Kidney (tissue), 14 donors: ENCODE measurements around the gene H1-8. TPM values are rescaled to one million over a fixed set of nuclear protein-coding genes. Genes with fewer than 3 reads are reported as not detected.
A peak's percentile ranks its signal among the peaks of the same experiment; 100 is the strongest.

Experiments used
- DNase-seq, 5 donors: peaks; one replicate each; pipeline ENCODE4 v3.0.0-alpha.2; 2013 to 2020
- FAIRE-seq: peaks from 2 replicates; lab custom pipeline; 2012; peaks lifted over from hg19 to GRCh38; lab: Jason Lieb, UNC
- H3K27ac ChIP-seq, 2 donors: one replicate each; pipeline ENCODE4 v1.7.0; 2013; ENCODE audit warnings: low read depth in 2 of 2, low read length in 2 of 2, inconsistent platforms in 1 of 2
- H3K27me3 ChIP-seq: one replicate; pipeline ENCODE4 v1.7.1; 2013; ENCODE audit warnings: low read length, inconsistent platforms; ENCODE audit not compliant: control insufficient read depth, insufficient read depth
- H3K36me3 ChIP-seq, 3 donors: one replicate each; pipeline versions ENCODE4 v1.7.0 to v1.7.1; 2013; ENCODE audit warnings: low read length in 3 of 3, control low read depth in 1 of 3, inconsistent platforms in 1 of 3; ENCODE audit not compliant: insufficient read depth in 3 of 3, control insufficient read depth in 2 of 3
- H3K4me1 ChIP-seq, 3 donors: one replicate each; pipeline versions ENCODE4 v1.7.0 to v1.7.1; 2013; ENCODE audit warnings: low read length in 3 of 3, inconsistent platforms in 1 of 3, low read depth in 1 of 3; ENCODE audit not compliant: control insufficient read depth in 2 of 3, insufficient read depth in 2 of 3
- H3K4me3 ChIP-seq, 3 donors: one replicate each; pipeline versions ENCODE4 v1.7.0 to v1.8.1; 2013; ENCODE audit warnings: low read length in 3 of 3, control low read depth in 1 of 3, inconsistent platforms in 1 of 3
- H3K9ac ChIP-seq, 3 donors: one replicate each; pipeline versions ENCODE4 v1.7.0 to v1.7.1; 2013; ENCODE audit warnings: low read length in 3 of 3, control low read depth in 1 of 3, inconsistent platforms in 1 of 3
- H3K9me3 ChIP-seq, 3 donors: one replicate each; pipeline versions ENCODE4 v1.7.0 to v1.7.1; 2013; ENCODE audit warnings: low read length in 3 of 3, control low read depth in 1 of 3, inconsistent platforms in 1 of 3; ENCODE audit not compliant: control insufficient read depth in 2 of 3, insufficient read depth in 1 of 3
- CTCF ChIP-seq: IDR thresholded peaks from 3 replicates; pipeline ENCODE4 v1.5.1; 2012; ENCODE audit warnings: mild to moderate bottlenecking, moderate library complexity, borderline replicate concordance; ENCODE audit not compliant: insufficient read depth; ENCODE audit errors: extremely low read depth
- intact Hi-C: fragments of 100-400 bp; cut with DNase I; formaldehyde crosslinking; loops from one replicate; pipeline ENCODE4 v1.11.1; 2022
- polyA plus RNA-seq: library from polyadenylated mRNA; stranded (reverse); fragments of 350-450 nt; fragmentation: Illumina TruSeq; extraction: RNeasy Lipid Tissue Mini Kit (QIAGEN cat#74804); gene quantifications from one replicate; pipeline ENCODE4 v1.2.3, GENCODE V29; 2014; ENCODE audit warnings: low read depth, low replicate concordance; ENCODE audit not compliant: insufficient read depth
- total RNA-seq: library from RNA; stranded (reverse); fragmentation: NEBNext Ultra II Directional; extraction: Animal tissue kit (Norgen Biotek cat#: 25700); gene quantifications from one replicate; pipeline ENCODE4 v1.2.1, GENCODE V29; 2021
- donor health status: control.
- donor health status: control.
- donor health status: control.
- donor health status: control.
- donor health status: control.
- donor health status: DM: yes; HTN: yes; CAD: no.
- donor health status: Normal renal cell carcinoma (clear cell type).

H1-8 gene
- total and polyA plus RNA-seq, 2 donors from 2014 or later = not detected

DNA sequence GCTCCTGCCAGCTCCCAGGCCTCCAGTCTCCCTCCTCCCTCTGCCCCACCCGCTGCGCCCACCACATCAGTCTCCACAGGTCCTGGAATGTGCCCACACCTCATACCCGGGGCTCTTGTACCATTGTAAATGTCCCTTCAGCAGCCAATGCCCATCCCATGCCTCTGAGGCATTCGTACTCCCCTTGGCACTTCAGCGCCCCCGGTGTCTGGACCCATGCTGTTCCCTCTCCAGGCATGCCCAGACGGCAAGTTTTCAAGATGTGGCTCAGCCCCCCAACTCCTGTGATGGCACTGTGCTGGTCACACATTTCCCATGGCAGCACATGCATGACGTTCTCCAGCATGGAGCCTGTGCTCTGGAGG lies 50.2 kb downstream of the H1-8 start:
- Histone ChIP-seq H3K4me1 (peaks cover 5 to 63% (median 32%) of the 10 kb centered on the region in 3 donors), H3K27ac (peak overlapping the region; percentile 85 to 92), H3K36me3 (no peaks in the 10 kb centered on the region), H3K4me3 (no peak overlapping the region), H3K9me3 (no peaks in the 10 kb centered on the region), H3K27me3 (no peaks in the 10 kb centered on the region), H3K9ac (peak overlapping the region in 2 of 3 donors; percentile 12 to 17)
- TF ChIP-seq CTCF = no peak
- intact Hi-C loops = no loop called here
- DNase-seq (peak in 1 of 5 donors; percentile 26), FAIRE-seq (no peak)

DNA sequence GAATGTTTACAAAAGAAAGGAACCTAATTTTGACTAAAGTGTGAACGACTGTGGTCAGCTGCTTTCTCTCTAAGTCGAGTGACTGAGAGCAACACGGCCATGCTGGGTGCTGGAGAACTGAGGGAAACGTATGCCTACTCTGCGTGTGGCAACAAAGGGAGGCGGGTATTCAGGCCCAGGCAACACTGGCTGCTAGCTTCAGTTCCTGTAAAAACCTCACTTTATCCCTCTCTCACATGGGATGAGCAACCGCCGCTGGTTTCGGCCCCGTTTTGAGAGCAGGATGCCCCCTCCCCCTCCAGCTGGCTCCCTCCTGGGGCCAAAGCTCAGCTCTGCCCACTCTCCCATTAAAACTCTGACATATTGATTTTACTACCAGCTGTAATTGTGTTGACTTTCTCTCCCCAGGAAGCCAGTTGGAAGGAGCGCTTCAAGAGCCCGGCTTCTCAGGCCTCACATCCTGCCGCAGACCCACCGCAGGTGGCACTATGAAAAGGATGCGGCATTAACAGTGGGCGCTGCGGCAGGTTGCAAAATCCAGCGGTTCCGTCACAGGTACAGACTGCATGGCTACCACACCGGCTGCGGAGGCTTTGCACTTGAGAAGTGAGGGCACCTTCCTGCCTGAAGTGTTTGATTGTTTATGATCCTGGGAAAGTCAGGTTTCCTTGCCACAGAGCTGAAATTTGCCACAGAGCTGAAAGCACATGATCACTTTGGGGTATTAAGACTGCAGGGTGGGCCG lies 50.8 kb downstream of the H1-8 start:
- no peak for TF ChIP-seq CTCF
- intact Hi-C loops = no loop called here
- peak in 3 of 5 donors; percentile 69 to 76 (median 75) for DNase-seq
- Histone ChIP-seq H3K27me3 (no peaks in the 10 kb centered on the region), H3K4me3 (no peak overlapping the region), H3K27ac (peak overlapping the region; percentile 85 to 92), H3K4me1 (peaks cover 5 to 69% (median 38%) of the 10 kb centered on the region in 3 donors), H3K9ac (no peak overlapping the region), H3K9me3 (no peaks in the 10 kb centered on the region), H3K36me3 (no peaks in the 10 kb centered on the region)
- FAIRE-seq = no peak

- Histone ChIP-seq H3K36me3 (no peaks in the 10 kb centered on the region), H3K9ac (no peak overlapping the region), H3K4me3 (no peak overlapping the region), H3K9me3 (no peaks in the 10 kb centered on the region), H3K27ac (peak overlapping the region in 1 of 2 donors; percentile 85), H3K4me1 (peaks cover 5 to 75% (median 38%) of the 10 kb centered on the region in 3 donors), H3K27me3 (no peaks in the 10 kb centered on the region)
- FAIRE-seq (no peak), DNase-seq (no peak)
- intact Hi-C loops = no loop called here
- no peak for TF ChIP-seq CTCF
Measured at GRCh38 chr3:129594409-129594808, 51.4 kb downstream of the H1-8 start.
